GM21381 (cell line): ENCODE measurements around the gene TAF1.
A peak's percentile ranks its signal among the peaks of the same experiment; 100 is the strongest.
"Not testable (repeated sequence)": the region's sequence is repeated elsewhere in the genome, so short reads cannot be mapped to it uniquely, and the experiment has no call there.

Experiments used
- ATAC-seq: cut with Tn5 transposase; IDR thresholded peaks from one replicate; pipeline ENCODE4 v1.9.1; 2021; ENCODE audit warnings: mild to moderate bottlenecking, moderate library complexity; ENCODE audit not compliant: unreplicated experiment

The TAF1 gene, protein sequence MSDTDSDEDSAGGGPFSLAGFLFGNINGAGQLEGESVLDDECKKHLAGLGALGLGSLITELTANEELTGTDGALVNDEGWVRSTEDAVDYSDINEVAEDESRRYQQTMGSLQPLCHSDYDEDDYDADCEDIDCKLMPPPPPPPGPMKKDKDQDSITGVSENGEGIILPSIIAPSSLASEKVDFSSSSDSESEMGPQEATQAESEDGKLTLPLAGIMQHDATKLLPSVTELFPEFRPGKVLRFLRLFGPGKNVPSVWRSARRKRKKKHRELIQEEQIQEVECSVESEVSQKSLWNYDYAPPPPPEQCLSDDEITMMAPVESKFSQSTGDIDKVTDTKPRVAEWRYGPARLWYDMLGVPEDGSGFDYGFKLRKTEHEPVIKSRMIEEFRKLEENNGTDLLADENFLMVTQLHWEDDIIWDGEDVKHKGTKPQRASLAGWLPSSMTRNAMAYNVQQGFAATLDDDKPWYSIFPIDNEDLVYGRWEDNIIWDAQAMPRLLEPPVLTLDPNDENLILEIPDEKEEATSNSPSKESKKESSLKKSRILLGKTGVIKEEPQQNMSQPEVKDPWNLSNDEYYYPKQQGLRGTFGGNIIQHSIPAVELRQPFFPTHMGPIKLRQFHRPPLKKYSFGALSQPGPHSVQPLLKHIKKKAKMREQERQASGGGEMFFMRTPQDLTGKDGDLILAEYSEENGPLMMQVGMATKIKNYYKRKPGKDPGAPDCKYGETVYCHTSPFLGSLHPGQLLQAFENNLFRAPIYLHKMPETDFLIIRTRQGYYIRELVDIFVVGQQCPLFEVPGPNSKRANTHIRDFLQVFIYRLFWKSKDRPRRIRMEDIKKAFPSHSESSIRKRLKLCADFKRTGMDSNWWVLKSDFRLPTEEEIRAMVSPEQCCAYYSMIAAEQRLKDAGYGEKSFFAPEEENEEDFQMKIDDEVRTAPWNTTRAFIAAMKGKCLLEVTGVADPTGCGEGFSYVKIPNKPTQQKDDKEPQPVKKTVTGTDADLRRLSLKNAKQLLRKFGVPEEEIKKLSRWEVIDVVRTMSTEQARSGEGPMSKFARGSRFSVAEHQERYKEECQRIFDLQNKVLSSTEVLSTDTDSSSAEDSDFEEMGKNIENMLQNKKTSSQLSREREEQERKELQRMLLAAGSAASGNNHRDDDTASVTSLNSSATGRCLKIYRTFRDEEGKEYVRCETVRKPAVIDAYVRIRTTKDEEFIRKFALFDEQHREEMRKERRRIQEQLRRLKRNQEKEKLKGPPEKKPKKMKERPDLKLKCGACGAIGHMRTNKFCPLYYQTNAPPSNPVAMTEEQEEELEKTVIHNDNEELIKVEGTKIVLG (N-terminal part only)

DNA sequence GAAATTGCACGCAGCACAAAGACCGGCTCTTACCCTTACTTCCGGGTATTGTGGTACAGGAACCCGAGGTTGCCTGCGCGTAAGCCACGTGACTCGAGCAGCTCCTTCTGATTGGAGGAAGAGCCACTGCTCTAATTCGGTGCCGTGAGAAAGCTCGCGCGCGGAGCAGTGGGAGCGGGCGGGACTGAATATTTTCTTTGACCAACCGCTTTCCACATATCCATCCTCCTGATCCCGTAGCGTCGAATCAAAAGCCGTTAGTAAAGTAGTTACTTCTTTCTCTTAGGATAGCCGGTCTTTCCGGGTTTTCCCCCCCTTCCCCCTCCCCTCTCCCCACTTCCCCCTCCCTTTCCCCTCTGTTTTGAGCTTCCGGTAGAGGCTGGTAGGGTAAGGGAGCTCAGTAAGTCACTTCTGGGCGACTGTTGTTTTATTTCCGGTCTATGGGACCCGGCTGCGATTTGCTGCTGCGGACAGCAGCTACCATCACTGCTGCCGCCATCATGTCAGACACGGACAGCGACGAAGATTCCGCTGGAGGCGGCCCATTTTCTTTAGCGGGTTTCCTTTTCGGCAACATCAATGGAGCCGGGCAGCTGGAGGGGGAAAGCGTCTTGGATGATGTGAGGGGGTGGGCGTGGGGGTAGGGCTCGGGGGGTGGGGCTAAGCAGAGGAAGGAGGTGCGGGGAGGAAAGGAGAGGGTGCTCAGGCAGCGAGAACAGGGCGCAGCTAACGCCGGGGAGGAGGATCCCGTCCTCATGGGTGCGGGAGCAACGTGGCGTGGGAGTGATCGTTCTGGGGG, at the start of gene TAF1:
Gene TAF1, plus strand, starts transcription at position 483 of the 799 bp plus-strand sequence. Its CDS starts 18 bp downstream, at position 501.
- peak; percentile 87 for ATAC-seq

DNA sequence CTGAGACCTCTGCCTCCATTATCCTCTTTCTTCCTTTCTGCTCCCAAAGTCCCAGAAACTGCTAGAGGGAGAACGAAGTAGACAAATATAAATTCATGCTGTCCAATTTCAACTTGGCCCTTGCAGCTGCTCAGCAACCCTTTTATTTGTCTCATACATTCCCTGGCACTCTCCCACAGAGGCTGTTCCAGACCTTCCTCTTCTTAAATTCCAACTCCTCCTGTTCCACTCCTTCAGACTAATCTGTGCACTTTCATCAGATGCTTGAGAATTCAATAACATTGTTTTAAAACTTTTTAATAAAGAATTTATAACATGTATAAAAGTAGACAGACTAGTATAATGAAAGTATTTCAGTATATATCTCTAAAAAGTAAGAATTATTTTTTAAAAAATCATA, 49.2 kb upstream of the TAF1 start:
- not testable (repeated sequence) for ATAC-seq

DNA sequence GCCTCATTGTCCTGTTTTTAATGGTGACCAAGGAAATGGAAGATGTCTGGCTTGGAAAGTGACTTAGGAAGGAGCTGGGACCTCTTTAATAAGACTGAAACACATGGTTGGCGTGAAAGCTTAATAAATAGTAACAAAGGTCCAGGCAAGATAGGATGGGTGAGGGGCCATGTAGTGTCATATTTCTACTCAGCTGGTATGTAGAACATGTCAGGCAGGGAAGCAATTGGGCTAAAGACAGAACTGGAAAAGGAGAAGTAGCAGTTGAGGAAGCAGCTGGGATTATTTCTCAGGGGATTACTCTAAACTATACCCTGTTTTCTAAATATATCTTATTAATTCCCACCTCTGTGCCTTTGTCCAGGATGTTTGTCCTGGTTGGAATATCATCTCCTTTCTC, 46.0 kb upstream of the TAF1 start:
- ATAC-seq, result no peak

DNA sequence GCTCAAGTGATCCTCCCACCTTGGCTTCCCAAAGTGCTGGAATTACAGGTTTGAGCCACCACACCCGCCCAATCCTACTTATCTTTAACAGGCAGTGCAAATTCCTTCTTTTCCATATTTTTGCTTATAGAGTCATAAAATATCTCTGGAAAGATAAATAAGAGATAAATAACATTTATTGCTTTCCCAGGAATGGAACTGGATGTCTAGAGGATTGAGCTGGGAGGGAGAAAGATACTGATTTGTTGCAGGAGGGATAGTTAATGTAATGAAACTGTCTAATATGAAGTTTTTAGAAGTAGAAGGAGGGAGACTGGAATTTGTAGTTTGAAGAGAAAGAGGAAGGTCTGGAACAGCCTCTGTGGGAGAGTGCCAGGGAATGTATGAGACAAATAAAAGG, 44.4 kb upstream of the TAF1 start:
- no peak for ATAC-seq

DNA sequence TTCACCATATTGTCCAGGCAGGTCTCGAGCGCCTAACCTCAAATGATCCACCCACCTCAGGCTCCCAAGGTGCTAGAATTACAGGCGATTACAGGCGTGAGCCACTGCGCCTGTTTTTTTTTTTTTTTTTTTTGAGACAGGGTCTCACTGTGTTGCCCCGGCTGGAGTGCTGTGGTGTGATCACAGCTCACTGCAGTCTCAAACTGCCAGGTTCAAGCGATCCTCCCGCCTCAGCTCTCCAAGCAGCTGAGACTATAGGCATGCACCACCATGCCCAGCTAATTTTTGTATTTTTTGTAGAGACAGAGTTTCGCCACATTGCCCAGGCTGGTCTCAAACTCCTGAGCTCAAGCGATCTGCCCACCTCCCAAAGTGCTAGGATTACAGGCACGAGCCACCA, 41.7 kb upstream of the TAF1 start:
- ATAC-seq, result not testable (repeated sequence)

- ATAC-seq, result no peak
Observed at GRCh38 chrX:71326394-71326793, 39.8 kb upstream of the TAF1 start.

DNA sequence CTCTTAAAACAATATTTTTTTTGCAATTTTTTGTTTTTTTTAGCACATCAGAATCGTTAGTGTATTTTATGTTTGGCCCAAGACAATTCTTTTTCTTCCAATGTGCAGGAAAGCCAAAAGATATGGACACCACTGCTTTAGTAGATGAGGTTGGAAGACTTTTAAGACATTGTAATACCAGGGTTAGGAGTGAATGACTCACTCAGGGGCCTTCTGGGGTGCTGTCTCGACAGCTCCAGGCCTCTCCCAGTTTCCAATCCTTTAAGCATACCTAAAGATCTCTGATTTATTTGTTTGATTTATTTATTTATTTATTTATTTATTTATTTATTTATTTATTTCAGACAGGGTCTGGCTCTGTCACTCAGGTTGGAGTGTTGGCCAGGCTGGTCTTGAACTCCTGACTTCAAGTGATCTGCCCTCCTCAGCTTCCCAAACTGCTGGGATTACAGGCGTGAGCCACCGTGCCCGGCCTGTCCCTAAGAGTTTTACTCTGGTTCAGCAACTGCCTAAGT, 16.9 kb upstream of the TAF1 start:
- not testable (repeated sequence) for ATAC-seq

DNA sequence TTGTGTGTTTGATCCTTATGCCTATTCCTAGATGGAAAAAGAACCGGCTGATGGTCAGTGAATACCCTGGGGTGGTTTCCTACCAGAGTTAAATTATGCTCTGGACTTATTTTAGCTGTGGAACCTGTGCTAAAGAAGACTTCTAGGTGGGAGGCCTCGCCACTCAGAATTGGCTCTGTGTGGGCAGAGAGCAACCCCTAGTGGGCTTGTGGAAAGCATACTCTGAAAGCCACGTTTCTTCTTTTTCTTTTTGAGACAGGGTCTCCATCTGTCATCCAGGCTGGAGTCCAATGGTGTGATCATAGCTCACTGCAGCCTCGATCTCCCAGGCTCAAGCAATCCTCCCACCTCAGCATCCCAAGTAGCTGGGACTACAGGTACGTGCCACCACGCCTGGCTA, 16.3 kb upstream of the TAF1 start:
- ATAC-seq, result not testable (repeated sequence)

DNA sequence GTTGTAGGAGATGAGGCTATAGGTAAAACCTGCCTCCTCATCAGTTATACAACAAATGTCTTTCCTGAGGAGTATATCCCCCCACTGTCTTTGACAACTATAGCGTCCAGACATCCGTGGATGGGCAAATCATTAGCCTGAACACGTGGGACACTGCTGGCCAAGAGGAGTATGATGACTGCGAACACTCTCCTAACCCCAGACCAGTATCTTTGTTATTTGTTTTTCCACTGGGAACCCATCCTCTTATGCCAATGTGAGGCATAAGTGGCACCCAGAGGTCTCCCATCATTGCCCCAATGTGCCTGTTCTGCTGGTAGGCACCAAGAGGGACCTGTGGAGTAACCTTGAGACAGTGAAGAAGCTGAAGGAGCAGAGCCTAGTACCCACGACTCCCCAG, 13.7 kb upstream of the TAF1 start:
- not testable (repeated sequence) for ATAC-seq

DNA sequence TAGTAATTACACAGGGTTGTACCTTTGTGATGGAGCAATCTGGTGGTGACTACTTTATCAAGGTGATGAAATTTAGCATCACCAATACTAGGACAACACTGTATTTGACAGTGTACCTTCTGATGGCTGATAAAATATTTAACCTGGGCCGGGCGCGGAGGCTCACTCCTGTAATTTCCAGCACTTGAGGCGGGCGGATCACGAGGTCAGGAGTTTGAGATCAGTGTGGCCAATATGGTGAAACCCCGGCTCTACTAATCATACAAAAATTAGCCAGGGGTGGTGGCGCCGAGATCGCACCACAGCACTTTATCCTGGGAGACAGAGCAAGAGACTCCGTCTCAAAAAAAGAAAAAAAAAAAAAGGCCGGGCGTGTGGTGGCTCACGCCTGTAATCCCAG, 1.9 kb upstream of the TAF1 start:
- no peak for ATAC-seq

DNA sequence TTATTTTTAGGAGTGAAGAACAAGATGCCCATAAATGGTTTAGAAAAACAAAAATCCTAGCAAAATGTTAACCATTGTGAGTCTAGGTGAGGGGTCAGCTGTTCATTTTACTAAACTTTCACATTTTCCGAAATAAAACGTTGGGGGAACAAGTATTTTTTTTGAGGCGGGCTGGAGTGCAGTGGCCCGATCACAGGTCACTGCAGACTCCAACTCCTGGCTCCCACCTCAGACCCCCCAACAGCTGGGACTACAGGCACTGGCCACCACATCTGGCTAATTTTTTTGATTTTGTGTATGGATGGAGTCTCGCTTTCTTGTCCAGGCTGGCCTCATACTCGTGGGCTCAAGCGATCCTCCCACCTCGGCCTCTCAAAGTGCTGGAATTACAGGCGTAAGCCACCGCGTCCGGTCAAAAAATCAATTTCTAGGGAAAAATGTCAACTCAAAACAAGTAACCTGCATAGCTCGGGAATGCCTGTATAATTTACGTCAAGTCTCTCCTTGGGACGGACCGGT, 742 bp upstream of the TAF1 start:
- ATAC-seq, result no peak

DNA sequence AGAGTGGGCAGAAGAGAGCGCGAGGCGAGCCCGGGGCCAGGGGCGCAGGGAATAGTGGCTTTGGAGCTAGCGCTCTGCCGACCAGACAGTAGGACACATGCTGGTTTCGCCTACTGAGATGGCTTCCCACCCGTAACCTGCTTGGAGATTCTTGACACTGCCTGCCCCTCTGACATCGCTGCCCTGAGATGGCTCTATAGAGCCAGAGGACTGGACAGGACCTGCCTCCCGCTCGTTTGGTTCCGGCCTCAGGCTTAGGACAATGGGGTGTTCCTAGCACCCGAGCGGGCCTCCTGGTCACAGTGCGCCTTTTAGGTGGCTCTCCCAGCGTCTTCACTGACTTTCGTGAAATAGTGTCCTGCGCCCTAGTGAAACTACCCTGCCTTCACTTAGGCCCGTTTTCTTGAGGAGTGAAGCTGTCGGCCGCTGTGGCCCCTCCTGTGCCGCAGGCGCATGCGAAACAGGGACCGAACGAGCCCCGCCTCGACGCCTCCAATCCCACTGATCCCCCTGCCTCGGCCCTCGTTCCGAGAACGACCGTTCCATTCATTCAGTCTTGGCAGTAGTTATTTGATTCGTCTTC, 608 bp downstream of the TAF1 start:
- ATAC-seq, result no peak

GRCh38 chrX:71367396-71367795, 1.2 kb downstream of the TAF1 start:
- ATAC-seq, result no peak

DNA sequence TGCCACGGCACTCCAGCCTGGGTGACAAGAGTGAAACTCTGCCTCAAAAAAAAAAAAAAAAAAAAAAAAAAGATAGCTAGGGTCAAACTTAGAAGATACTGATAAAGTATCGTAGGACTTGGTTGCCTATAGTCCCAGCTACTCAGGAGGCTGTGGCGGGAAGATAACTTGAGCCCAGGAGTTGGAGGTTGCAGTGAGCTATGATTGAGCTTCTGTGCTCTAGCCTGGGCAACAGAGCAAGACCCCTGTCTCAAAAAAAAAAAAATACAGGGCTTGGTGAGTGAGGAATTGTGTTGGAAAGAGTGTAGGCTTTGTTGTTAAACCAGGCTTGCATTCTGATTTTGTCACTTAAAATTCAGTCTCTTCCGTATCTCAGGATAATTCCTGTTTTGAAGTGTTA, 6.2 kb downstream of the TAF1 start:
- no peak for ATAC-seq

DNA sequence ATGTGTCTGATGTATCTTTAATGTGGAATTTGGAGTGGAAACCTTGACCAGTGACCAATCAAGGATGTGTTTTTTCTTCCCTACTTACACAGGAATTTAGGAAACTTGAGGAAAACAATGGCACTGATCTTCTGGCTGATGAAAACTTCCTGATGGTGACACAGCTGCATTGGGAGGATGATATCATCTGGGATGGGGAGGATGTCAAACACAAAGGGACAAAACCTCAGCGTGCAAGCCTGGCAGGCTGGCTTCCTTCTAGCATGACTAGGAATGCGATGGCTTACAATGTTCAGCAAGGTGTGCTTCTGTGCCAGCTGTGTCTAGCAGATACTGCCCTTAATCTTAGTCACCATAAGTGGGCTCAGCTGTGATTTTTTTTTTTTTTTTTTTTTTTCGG, 12.6 kb downstream of the TAF1 start:
- ATAC-seq, result no peak

- ATAC-seq, result not testable (repeated sequence)
Observed at GRCh38 chrX:71391725-71392124, 25.6 kb downstream of the TAF1 start.

GRCh38 chrX:71393919-71394318, 27.8 kb downstream of the TAF1 start:
- no peak for ATAC-seq

- ATAC-seq, result no peak
Observed at GRCh38 chrX:71396576-71396975, 30.4 kb downstream of the TAF1 start.

GRCh38 chrX:71400710-71401109, 34.6 kb downstream of the TAF1 start:
- no peak for ATAC-seq
